MCF 10A (cell line): ENCODE data around the gene PFKFB3. TPM values are rescaled to one million over a fixed set of nuclear protein-coding genes. Genes with fewer than 3 reads are reported as not detected.
"Not testable (repeated sequence)": the region's sequence is repeated elsewhere in the genome, so short reads cannot be mapped to it uniquely, and the experiment has no call there.

Experiments used
- BruUV-seq: library from RNA; stranded (reverse); fragments of 400-500 nt; replicated peaks from 2 replicates; lab custom pipeline; 2021; lab: Mats Ljungman, UMichigan
- CTCF ChIA-PET: fragments of 300-600 bp; sonication (Branson Sonifier 250); formaldehyde crosslinking; extraction: SDS; loops from one replicate; lab custom pipeline; 2021; ENCODE audit warnings: antibody characterized with exemption, inconsistent platforms; lab: Yijun Ruan, JAX
- POLR2A ChIA-PET: fragments of 300-600, 350-650 bp; sonication (Branson Sonifier 250); formaldehyde crosslinking; extraction: SDS; loops from one replicate; lab custom pipeline; 2020; ENCODE audit warnings: antibody characterized with exemption, inconsistent platforms; lab: Yijun Ruan, JAX
- DNase-seq: peaks from one replicate; pipeline ENCODE4 v3.0.0-alpha.2; 2018; ENCODE audit not compliant: unreplicated experiment
- H3K27ac Mint-ChIP-seq: one replicate; pipeline ENCODE4 v1.8.0; 2022; ENCODE audit warnings: mild to moderate bottlenecking, low read depth, mixed read lengths; ENCODE audit not compliant: unreplicated experiment
- H3K27me3 Mint-ChIP-seq: one replicate; pipeline ENCODE4 v1.8.0; 2022; ENCODE audit warnings: mixed read lengths; ENCODE audit not compliant: insufficient read depth, unreplicated experiment
- H3K36me3 Mint-ChIP-seq: one replicate; pipeline ENCODE4 v1.8.0; 2022; ENCODE audit warnings: mild to moderate bottlenecking, moderate library complexity, mixed read lengths; ENCODE audit not compliant: insufficient read depth, unreplicated experiment
- H3K4me1 Mint-ChIP-seq: one replicate; pipeline ENCODE4 v1.8.0; 2022; ENCODE audit warnings: mixed read lengths; ENCODE audit not compliant: insufficient read depth, unreplicated experiment
- H3K4me3 Mint-ChIP-seq: one replicate; pipeline ENCODE4 v1.8.0; 2022; ENCODE audit warnings: mild to moderate bottlenecking, moderate library complexity, mixed read lengths; ENCODE audit not compliant: unreplicated experiment
- H3K9me3 Mint-ChIP-seq: one replicate; pipeline ENCODE4 v1.8.0; 2022; ENCODE audit warnings: mixed read lengths; ENCODE audit not compliant: unreplicated experiment
- intact Hi-C: fragments of 100-400 bp; cut with micrococcal nuclease; formaldehyde crosslinking; loops from 2 replicates; pipeline ENCODE4 v1.14.1; 2022
- total RNA-seq: library from RNA; stranded (reverse); gene quantifications from 2 replicates; pipeline ENCODE4 v1.2.3, GENCODE V29; 2022
- TF ChIP-seq, protein P1 (sequence below): fragments of 200-600 bp; IDR thresholded peaks from one replicate; pipeline ENCODE4 v1.8.0; 2022; ENCODE audit warnings: antibody characterized with exemption, mild to moderate bottlenecking; ENCODE audit not compliant: unreplicated experiment

PFKFB3 gene
- total RNA-seq, 1 experiment from 2014 or later = 15.8 TPM

- peaks cover 5% of the 10 kb centered on the region for H3K4me1 Mint-ChIP-seq
- TF ChIP-seq, protein P1, sequence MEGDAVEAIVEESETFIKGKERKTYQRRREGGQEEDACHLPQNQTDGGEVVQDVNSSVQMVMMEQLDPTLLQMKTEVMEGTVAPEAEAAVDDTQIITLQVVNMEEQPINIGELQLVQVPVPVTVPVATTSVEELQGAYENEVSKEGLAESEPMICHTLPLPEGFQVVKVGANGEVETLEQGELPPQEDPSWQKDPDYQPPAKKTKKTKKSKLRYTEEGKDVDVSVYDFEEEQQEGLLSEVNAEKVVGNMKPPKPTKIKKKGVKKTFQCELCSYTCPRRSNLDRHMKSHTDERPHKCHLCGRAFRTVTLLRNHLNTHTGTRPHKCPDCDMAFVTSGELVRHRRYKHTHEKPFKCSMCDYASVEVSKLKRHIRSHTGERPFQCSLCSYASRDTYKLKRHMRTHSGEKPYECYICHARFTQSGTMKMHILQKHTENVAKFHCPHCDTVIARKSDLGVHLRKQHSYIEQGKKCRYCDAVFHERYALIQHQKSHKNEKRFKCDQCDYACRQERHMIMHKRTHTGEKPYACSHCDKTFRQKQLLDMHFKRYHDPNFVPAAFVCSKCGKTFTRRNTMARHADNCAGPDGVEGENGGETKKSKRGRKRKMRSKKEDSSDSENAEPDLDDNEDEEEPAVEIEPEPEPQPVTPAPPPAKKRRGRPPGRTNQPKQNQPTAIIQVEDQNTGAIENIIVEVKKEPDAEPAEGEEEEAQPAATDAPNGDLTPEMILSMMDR = no peak
- no peaks in the 10 kb centered on the region for H3K9me3 Mint-ChIP-seq
- H3K27ac Mint-ChIP-seq = no peak overlapping the region
- intact Hi-C loops = no loop called here
- ChIA-PET CTCF (interaction anchor here (0.6 to 0.7 kb wide), 2 partner anchors 220 to 223 kb away, joined by 3 to 4 read pairs; no protein-coding TSS in a partner anchor), POLR2A (interaction anchor here (0.5 kb wide), 1 partner anchor 1941 kb away, joined by 3 read pairs; no protein-coding TSS in a partner anchor)
- no TSS peak for BruUV-seq
- H3K4me3 Mint-ChIP-seq = no peak overlapping the region
- DNase-seq = no peak
- H3K36me3 Mint-ChIP-seq = peaks cover 4% of the 10 kb centered on the region
- H3K27me3 Mint-ChIP-seq = no peaks in the 10 kb centered on the region
These were observed 20.2 kb upstream of the PFKFB3 start for GRCh38 chr10:6182454-6183098.

DNA sequence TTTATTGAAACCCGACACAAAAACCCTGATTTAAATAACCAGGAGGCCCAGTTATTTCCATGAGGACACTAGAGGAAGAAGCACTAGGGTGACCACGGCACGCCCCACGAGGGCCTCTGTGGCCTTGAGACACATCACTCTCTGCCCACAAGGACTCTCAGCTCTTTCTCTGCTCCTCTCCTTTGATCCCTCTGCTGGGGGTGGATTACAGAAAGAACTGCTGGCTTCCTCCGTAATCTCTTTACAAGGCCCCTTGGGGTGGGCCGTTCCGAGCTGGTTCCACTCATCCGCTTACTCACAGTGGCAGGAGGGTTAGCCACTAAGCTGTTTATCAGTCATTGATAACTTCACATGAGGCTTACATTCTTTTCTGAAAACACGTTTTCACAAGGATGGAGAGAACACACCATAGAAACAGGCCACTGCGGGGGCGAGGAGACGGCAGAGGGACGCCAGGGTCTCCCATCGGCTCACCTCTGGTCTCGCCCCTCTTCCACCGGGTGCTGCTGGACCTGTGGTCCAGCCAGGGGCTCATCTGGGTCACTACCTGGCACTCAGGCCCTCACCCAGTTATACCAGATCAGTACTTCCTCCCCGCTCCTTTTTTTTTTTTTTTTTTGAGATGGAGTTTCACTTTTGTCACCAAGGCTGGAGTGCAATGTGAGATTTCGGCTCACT is 17.6 kb upstream of the PFKFB3 start:
- CTCF ChIA-PET = interaction anchor here (0.6 to 1.0 kb wide), 3 partner anchors 9 to 32 kb away, joined by 3 to 4 read pairs (median 4); no protein-coding TSS in a partner anchor
- no peaks in the 10 kb centered on the region for H3K36me3 Mint-ChIP-seq
- no peak overlapping the region for H3K27ac Mint-ChIP-seq

GRCh38 chr10:6186894-6187256 is 15.9 kb upstream of the PFKFB3 start:
- intact Hi-C loops = no loop called here
- ChIA-PET CTCF (interaction anchor here (0.7 to 1.3 kb wide), 2 partner anchors 13 to 492 kb away, joined by 4 to 5 read pairs; no protein-coding TSS in a partner anchor), POLR2A (no interaction called here)
- Mint-ChIP-seq H3K9me3 (no peaks in the 10 kb centered on the region), H3K27ac (no peak overlapping the region), H3K36me3 (no peaks in the 10 kb centered on the region), H3K4me3 (no peak overlapping the region), H3K4me1 (peaks cover 11% of the 10 kb centered on the region), H3K27me3 (no peaks in the 10 kb centered on the region)
- DNase-seq = no peak
- BruUV-seq = no TSS peak
- TF ChIP-seq, protein P1 = no peak

More for the DNA sequence above, 17.6 kb upstream of the PFKFB3 start:
- no peaks in the 10 kb centered on the region for H3K27me3 Mint-ChIP-seq
- intact Hi-C loops = no loop called here
- no peak overlapping the region for H3K4me3 Mint-ChIP-seq
- H3K9me3 Mint-ChIP-seq = no peaks in the 10 kb centered on the region
- H3K4me1 Mint-ChIP-seq = peaks cover 7% of the 10 kb centered on the region
- DNase-seq = no peak
- TF ChIP-seq, protein P1 = no peak
- POLR2A ChIA-PET = interaction anchor here (0.7 kb wide), 2 partner anchors 198 to 1240 kb away, joined by 3 to 4 read pairs; no protein-coding TSS in a partner anchor
- no TSS peak for BruUV-seq

DNA sequence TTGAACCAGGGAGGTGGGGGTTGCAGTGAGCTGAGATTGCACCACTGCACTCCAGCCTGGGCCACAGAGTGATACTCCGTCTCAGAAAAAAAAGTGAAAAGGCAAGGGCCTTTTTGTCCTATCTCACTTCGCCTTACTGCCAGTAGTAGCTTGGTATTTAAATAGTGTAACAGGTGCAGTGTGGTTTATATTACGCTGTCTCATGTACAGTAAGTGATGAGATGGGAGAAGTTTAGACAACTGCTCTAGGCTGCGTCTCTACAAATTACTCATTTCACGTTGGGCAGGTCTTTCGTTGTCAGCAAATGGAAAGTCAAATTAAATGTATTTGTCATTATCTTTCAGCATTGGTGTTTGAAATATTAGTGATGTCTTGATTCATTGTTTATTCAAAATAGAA is 15.5 kb upstream of the PFKFB3 start:
- peaks cover 11% of the 10 kb centered on the region for H3K4me1 Mint-ChIP-seq
- no peak for DNase-seq
- ChIA-PET CTCF (interaction anchor here (0.6 to 1.3 kb wide), 3 partner anchors 12 to 491 kb away, joined by 4 to 5 read pairs (median 4); no protein-coding TSS in a partner anchor), POLR2A (interaction anchor here (0.7 kb wide), 1 partner anchor 118 kb away, joined by 3 read pairs; no protein-coding TSS in a partner anchor)
- H3K4me3 Mint-ChIP-seq = no peak overlapping the region
- no TSS peak for BruUV-seq
- H3K9me3 Mint-ChIP-seq = no peaks in the 10 kb centered on the region
- TF ChIP-seq, protein P1 = no peak
- H3K27ac Mint-ChIP-seq = no peak overlapping the region
- no peaks in the 10 kb centered on the region for H3K36me3 Mint-ChIP-seq
- intact Hi-C loops = no loop called here
- H3K27me3 Mint-ChIP-seq = no peaks in the 10 kb centered on the region

GRCh38 chr10:6190033-6190432 is 12.7 kb upstream of the PFKFB3 start:
- H3K9me3 Mint-ChIP-seq = not testable (repeated sequence)
- CTCF ChIA-PET = interaction anchor here (0.6 kb wide), 1 partner anchor 104 kb away, joined by 3 read pairs; no protein-coding TSS in a partner anchor

More at GRCh38 chr10:6190033-6190432, 12.7 kb upstream of the PFKFB3 start:
- H3K4me1 Mint-ChIP-seq = peaks cover 11% of the 10 kb centered on the region
- DNase-seq, BruUV-seq, POLR2A ChIA-PET, H3K36me3 Mint-ChIP-seq, intact Hi-C loops, H3K4me3 Mint-ChIP-seq, H3K27me3 Mint-ChIP-seq, H3K27ac Mint-ChIP-seq: not testable (repeated sequence)
